ENCODE results near the gene C2CD4C. TPM values are rescaled to one million over a fixed set of nuclear protein-coding genes. Genes with fewer than 3 reads are reported as not detected.
"Not testable (repeated sequence)": the region's sequence is repeated elsewhere in the genome, so short reads cannot be mapped to it uniquely, and the experiment has no call there.

The C2CD4C gene
- total and polyA plus RNA-seq, 4 donors: 0.88 to 1.4 (median 1.2) TPM

DNA sequence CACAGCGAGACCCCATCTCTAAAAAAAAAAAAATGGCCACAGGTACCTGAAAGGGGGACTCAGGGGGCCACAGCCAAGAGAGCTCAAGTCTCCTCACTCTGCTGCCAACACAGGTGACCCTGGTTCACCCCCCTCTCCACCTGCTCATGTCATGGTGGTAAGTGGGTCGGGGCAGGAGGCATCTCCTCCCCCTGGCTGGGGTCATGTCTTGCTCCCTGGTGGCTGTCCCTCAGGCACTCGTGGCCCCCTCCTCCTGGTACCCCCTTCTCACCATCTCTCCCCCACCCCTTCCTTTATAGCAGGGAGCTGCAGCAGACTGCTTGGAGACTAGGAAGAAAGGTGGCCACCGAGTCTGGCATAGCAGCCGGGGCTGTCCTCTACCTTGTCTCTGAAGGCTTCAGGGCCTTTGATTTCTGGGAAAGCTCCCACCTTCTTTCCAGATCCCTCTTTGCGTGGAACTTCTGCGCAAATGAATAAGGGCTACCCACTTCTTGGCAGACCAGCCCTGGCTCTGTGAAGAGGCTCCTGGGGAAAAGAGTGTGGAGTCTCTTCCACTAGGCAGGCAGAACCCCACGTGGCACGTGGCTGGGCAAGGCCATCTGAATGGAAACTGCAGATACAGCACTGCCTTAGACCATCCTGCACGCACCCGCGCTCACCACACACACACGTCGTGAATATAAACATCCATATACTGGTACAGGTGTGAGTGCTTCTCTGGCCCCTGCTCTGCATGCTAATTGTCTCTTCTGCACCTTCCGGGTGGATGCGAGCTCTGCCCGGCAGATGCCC lies 44.3 kb downstream of the C2CD4C start:
- Histone ChIP-seq H3K9ac (ENCODE audit: insufficient read depth in 1 of 2, low read length in 2 of 2) (no peak overlapping the region), H3K9me3 (ENCODE audit: control insufficient read depth in 4 of 4, insufficient read depth in 3 of 4, low read length in 3 of 4) (no peaks in the 10 kb centered on the region), H3K4me1 (ENCODE audit: control insufficient read depth in 5 of 5, insufficient read depth in 5 of 5, low read length in 5 of 5) (no peaks in the 10 kb centered on the region), H3K4me3 (no peak overlapping the region), H3K36me3 (ENCODE audit: control insufficient read depth in 4 of 4, insufficient read depth in 4 of 4, low read length in 4 of 4) (no peaks in the 10 kb centered on the region), H3K27me3 (ENCODE audit: control insufficient read depth in 3 of 3, insufficient read depth in 3 of 3, low read length in 2 of 3) (peaks cover 0 to 15% (median 11%) of the 10 kb centered on the region in 3 donors), H3K27ac (ENCODE audit: low read depth in 1 of 2, low read length in 1 of 2) (no peak overlapping the region)
- WGBS, 2 donors: 64 to 73% methylated on average over 17 of the region's 17 CpGs
- no peak for ATAC-seq (ENCODE audit: insufficient read depth, low FRiP score)
- TF ChIP-seq, protein P1, sequence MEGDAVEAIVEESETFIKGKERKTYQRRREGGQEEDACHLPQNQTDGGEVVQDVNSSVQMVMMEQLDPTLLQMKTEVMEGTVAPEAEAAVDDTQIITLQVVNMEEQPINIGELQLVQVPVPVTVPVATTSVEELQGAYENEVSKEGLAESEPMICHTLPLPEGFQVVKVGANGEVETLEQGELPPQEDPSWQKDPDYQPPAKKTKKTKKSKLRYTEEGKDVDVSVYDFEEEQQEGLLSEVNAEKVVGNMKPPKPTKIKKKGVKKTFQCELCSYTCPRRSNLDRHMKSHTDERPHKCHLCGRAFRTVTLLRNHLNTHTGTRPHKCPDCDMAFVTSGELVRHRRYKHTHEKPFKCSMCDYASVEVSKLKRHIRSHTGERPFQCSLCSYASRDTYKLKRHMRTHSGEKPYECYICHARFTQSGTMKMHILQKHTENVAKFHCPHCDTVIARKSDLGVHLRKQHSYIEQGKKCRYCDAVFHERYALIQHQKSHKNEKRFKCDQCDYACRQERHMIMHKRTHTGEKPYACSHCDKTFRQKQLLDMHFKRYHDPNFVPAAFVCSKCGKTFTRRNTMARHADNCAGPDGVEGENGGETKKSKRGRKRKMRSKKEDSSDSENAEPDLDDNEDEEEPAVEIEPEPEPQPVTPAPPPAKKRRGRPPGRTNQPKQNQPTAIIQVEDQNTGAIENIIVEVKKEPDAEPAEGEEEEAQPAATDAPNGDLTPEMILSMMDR (IDR thresholded peaks at IDR 0.05; ENCODE audit: control extremely low read depth, extremely low read depth): no peak
- no peak for DNase-seq

DNA sequence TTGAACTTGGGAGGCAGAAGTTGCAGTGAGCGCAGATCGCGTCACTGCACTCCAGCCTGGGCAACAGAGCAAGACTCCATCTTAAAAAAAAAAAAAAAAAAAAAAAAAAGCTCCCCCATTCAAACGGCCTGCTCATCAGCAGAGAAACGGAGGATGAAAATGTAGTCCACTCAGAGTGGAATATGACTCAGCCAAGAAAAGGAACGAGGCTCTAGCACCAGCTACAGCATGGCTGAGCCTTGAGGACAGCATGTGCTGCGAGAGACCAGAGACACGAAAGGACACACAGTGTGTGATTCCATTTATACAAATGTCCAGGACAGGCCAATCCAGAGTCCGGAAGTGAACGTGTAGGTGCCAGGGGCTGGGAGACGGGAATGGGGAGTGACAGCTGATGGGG lies 46.3 kb downstream of the C2CD4C start:
- H3K36me3 ChIP-seq (ENCODE audit: control insufficient read depth in 4 of 4, insufficient read depth in 4 of 4, low read length in 4 of 4): no peaks in the 10 kb centered on the region
- no peak for DNase-seq
- no peaks in the 10 kb centered on the region for H3K9me3 ChIP-seq (ENCODE audit: control insufficient read depth in 4 of 4, insufficient read depth in 3 of 4, low read length in 3 of 4)
- H3K4me1 ChIP-seq (ENCODE audit: control insufficient read depth in 5 of 5, insufficient read depth in 5 of 5, low read length in 5 of 5): no peaks in the 10 kb centered on the region
- WGBS, 2 donors: 82 to 88% methylated on average over 11 of the region's 11 CpGs
- no peak overlapping the region for H3K27ac ChIP-seq (ENCODE audit: low read depth in 1 of 2, low read length in 1 of 2)
- H3K4me3 ChIP-seq: no peak overlapping the region
- peaks cover 0 to 6% (median 5%) of the 10 kb centered on the region in 3 donors for H3K27me3 ChIP-seq (ENCODE audit: control insufficient read depth in 3 of 3, insufficient read depth in 3 of 3, low read length in 2 of 3)
- ATAC-seq (ENCODE audit: insufficient read depth, low FRiP score): no peak
- TF ChIP-seq, protein P1 (IDR thresholded peaks at IDR 0.05; ENCODE audit: control extremely low read depth, extremely low read depth): no peak
- no peak overlapping the region for H3K9ac ChIP-seq (ENCODE audit: insufficient read depth in 1 of 2, low read length in 2 of 2)

DNA sequence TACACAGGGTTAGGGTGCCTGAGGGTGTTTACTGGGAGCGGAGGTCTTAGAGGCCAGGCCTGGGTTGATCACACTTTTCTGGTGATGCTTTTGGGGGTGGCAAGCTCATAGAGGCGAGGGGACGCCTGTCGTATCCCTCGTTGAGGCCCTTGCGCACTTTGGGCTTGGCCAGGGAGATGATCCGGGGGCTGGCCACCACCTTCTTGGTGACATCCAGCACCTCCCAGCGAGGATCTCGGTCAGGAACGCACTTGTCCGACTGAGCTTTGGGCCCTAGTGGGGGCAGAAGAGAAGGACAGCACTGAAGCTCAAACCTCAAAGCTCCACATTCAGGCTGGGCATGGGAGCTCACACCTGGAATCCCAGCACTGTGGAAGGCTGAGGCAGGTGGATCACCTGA lies 46.8 kb downstream of the C2CD4C start:
- WGBS, 2 donors: 92 to 93% methylated on average over 11 of the region's 11 CpGs
- Histone ChIP-seq H3K9ac (ENCODE audit: insufficient read depth in 1 of 2, low read length in 2 of 2) (no peak overlapping the region), H3K27ac (ENCODE audit: low read depth in 1 of 2, low read length in 1 of 2) (no peak overlapping the region), H3K4me1 (ENCODE audit: control insufficient read depth in 5 of 5, insufficient read depth in 5 of 5, low read length in 5 of 5) (no peaks in the 10 kb centered on the region), H3K4me3 (no peak overlapping the region), H3K36me3 (ENCODE audit: control insufficient read depth in 4 of 4, insufficient read depth in 4 of 4, low read length in 4 of 4) (no peaks in the 10 kb centered on the region), H3K9me3 (ENCODE audit: control insufficient read depth in 4 of 4, insufficient read depth in 3 of 4, low read length in 3 of 4) (peaks cover 0 to 2% (median 0%) of the 10 kb centered on the region in 4 donors), H3K27me3 (ENCODE audit: control insufficient read depth in 3 of 3, insufficient read depth in 3 of 3, low read length in 2 of 3) (peaks cover 0 to 6% (median 5%) of the 10 kb centered on the region in 3 donors)
- TF ChIP-seq, protein P1 (IDR thresholded peaks at IDR 0.05; ENCODE audit: control extremely low read depth, extremely low read depth): no peak
- ATAC-seq (ENCODE audit: insufficient read depth, low FRiP score) (no peak), DNase-seq (no peak)

DNA sequence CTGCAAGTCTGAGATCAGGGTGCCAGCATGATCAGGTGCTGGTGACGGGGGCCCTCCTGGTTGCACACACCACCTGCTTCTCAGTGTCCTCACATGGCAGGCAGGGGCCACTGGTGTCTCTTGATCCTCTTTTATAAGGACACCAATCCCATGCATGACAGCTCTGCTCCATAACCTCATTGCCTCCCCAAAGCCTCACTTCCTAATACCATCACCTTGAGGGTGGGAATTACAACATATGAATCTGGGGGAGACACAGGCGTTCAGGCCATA lies 49.4 kb downstream of the C2CD4C start:
- 81 to 92% methylated on average over 2 of the region's 2 CpGs for WGBS, 2 donors
- peaks cover 0 to 2% (median 0%) of the 10 kb centered on the region in 4 donors for H3K9me3 ChIP-seq (ENCODE audit: control insufficient read depth in 4 of 4, insufficient read depth in 3 of 4, low read length in 3 of 4)
- ATAC-seq (ENCODE audit: insufficient read depth, low FRiP score) (no peak), DNase-seq (no peak)
- H3K27ac ChIP-seq (ENCODE audit: low read depth in 1 of 2, low read length in 1 of 2): no peak overlapping the region
- H3K9ac ChIP-seq (ENCODE audit: insufficient read depth in 1 of 2, low read length in 2 of 2): no peak overlapping the region
- no peaks in the 10 kb centered on the region for H3K4me1 ChIP-seq (ENCODE audit: control insufficient read depth in 5 of 5, insufficient read depth in 5 of 5, low read length in 5 of 5)
- no peak overlapping the region for H3K4me3 ChIP-seq
- H3K27me3 ChIP-seq (ENCODE audit: control insufficient read depth in 3 of 3, insufficient read depth in 3 of 3, low read length in 2 of 3): no peaks in the 10 kb centered on the region
- TF ChIP-seq, protein P1 (IDR thresholded peaks at IDR 0.05; ENCODE audit: control extremely low read depth, extremely low read depth): no peak
- H3K36me3 ChIP-seq (ENCODE audit: control insufficient read depth in 4 of 4, insufficient read depth in 4 of 4, low read length in 4 of 4): no peaks in the 10 kb centered on the region

DNA sequence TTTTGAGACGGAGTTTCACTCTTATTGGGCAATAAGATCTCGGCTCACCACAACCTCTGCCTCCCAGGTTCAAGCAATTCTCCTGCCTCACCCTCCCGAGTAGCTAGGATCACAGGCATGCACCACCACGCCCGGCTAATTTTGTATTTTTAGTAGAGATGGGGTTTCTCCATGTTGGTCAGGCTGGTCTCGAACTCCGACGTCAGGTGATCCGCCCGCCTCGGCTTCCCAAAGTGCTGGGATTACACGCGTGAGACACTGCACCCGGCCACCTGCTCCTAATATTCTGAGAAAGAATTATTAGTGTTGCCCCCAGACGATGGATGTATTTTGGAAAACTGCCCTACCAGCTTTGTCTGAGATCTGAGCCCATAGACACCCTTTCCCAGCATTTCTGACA lies 53.4 kb downstream of the C2CD4C start:
- H3K27ac ChIP-seq (ENCODE audit: low read depth in 1 of 2, low read length in 1 of 2); H3K4me3 ChIP-seq; H3K9ac ChIP-seq (ENCODE audit: insufficient read depth in 1 of 2, low read length in 2 of 2); H3K9me3 ChIP-seq (ENCODE audit: control insufficient read depth in 4 of 4, insufficient read depth in 3 of 4, low read length in 3 of 4); H3K4me1 ChIP-seq (ENCODE audit: control insufficient read depth in 5 of 5, insufficient read depth in 5 of 5, low read length in 5 of 5); ATAC-seq (ENCODE audit: insufficient read depth, low FRiP score); DNase-seq; H3K36me3 ChIP-seq (ENCODE audit: control insufficient read depth in 4 of 4, insufficient read depth in 4 of 4, low read length in 4 of 4); H3K27me3 ChIP-seq (ENCODE audit: control insufficient read depth in 3 of 3, insufficient read depth in 3 of 3, low read length in 2 of 3): not testable (repeated sequence)
- WGBS, 2 donors: 90 to 93% methylated on average over 15 of the region's 15 CpGs

Measured in lung (tissue), 12 donors.